HG03521 (cell line): ENCODE measurements around the gene GNG10.

ENCODE experiments used
- ATAC-seq: cut with Tn5 transposase; IDR thresholded peaks from one replicate; pipeline ENCODE4 v1.9.1; 2021; ENCODE audit warnings: mild to moderate bottlenecking, moderate library complexity; ENCODE audit not compliant: unreplicated experiment

The GNG10 gene

GRCh38 chr9:111719541-111719940, 58.1 kb downstream of the GNG10 start:
- ATAC-seq, result no peak
